Measurements from ENCODE around the gene UQCRFS1. TPM values are rescaled to one million over a fixed set of nuclear protein-coding genes. Genes with fewer than 3 reads are reported as not detected.
"Not testable (repeated sequence)": the region's sequence is repeated elsewhere in the genome, so short reads cannot be mapped to it uniquely, and the experiment has no call there.

Gene UQCRFS1
- polyA plus RNA-seq, 2 donors, result 9.6 to 41.9 TPM

- Histone ChIP-seq H3K27ac (ENCODE audit: low read depth in 2 of 2, low read length in 1 of 2) (no peak overlapping the region), H3K4me3 (ENCODE audit: low read depth in 1 of 2, low read length in 2 of 2) (no peak overlapping the region), H3K9me3 (ENCODE audit: control insufficient read depth in 2 of 2, insufficient read depth in 1 of 2, low read depth in 1 of 2, low read length in 1 of 2) (no peaks in the 10 kb centered on the region), H3K36me3 (ENCODE audit: control insufficient read depth in 2 of 2, insufficient read depth in 2 of 2, low read length in 1 of 2) (no peaks in the 10 kb centered on the region), H3K4me1 (ENCODE audit: control insufficient read depth in 2 of 2, insufficient read depth in 2 of 2, low read length in 1 of 2) (peaks cover 0 to 2% of the 10 kb centered on the region in 2 donors), H3K27me3 (ENCODE audit: control insufficient read depth in 1 of 2, insufficient read depth in 2 of 2, low read length in 2 of 2) (no peaks in the 10 kb centered on the region)
- 52 to 58% methylated on average over 9 of the region's 9 CpGs for WGBS, 2 donors
Observed at GRCh38 chr19:29248332-29248844, 35.4 kb upstream of the UQCRFS1 start.

- 12 to 19% methylated on average over 9 of the region's 9 CpGs for WGBS, 2 donors
- Histone ChIP-seq H3K27me3 (ENCODE audit: control insufficient read depth in 1 of 2, insufficient read depth in 2 of 2, low read length in 2 of 2) (no peaks in the 10 kb centered on the region), H3K4me3 (ENCODE audit: low read depth in 1 of 2, low read length in 2 of 2) (no peak overlapping the region), H3K9me3 (ENCODE audit: control insufficient read depth in 2 of 2, insufficient read depth in 1 of 2, low read depth in 1 of 2, low read length in 1 of 2) (no peaks in the 10 kb centered on the region), H3K4me1 (ENCODE audit: control insufficient read depth in 2 of 2, insufficient read depth in 2 of 2, low read length in 1 of 2) (peaks cover 0 to 2% of the 10 kb centered on the region in 2 donors), H3K27ac (ENCODE audit: low read depth in 2 of 2, low read length in 1 of 2) (no peak overlapping the region), H3K36me3 (ENCODE audit: control insufficient read depth in 2 of 2, insufficient read depth in 2 of 2, low read length in 1 of 2) (no peaks in the 10 kb centered on the region)
Observed at GRCh38 chr19:29247872-29248271, 34.9 kb upstream of the UQCRFS1 start.

- H3K4me1 ChIP-seq (ENCODE audit: control insufficient read depth in 2 of 2, insufficient read depth in 2 of 2, low read length in 1 of 2), result peaks cover 0 to 2% of the 10 kb centered on the region in 2 donors
- H3K27me3 ChIP-seq (ENCODE audit: control insufficient read depth in 1 of 2, insufficient read depth in 2 of 2, low read length in 2 of 2), result no peaks in the 10 kb centered on the region
- no peaks in the 10 kb centered on the region for H3K36me3 ChIP-seq (ENCODE audit: control insufficient read depth in 2 of 2, insufficient read depth in 2 of 2, low read length in 1 of 2)
- 66 to 68% methylated on average over 9 of the region's 9 CpGs for WGBS, 2 donors
- H3K27ac ChIP-seq (ENCODE audit: low read depth in 2 of 2, low read length in 1 of 2), result no peak overlapping the region
- no peaks in the 10 kb centered on the region for H3K9me3 ChIP-seq (ENCODE audit: control insufficient read depth in 2 of 2, insufficient read depth in 1 of 2, low read depth in 1 of 2, low read length in 1 of 2)
- H3K4me3 ChIP-seq (ENCODE audit: low read depth in 1 of 2, low read length in 2 of 2), result no peak overlapping the region
Observed at GRCh38 chr19:29247471-29247870, 34.5 kb upstream of the UQCRFS1 start.

- WGBS, 2 donors, result 80 to 82% methylated on average over 3 of the region's 3 CpGs
- peaks cover 0 to 2% of the 10 kb centered on the region in 2 donors for H3K4me1 ChIP-seq (ENCODE audit: control insufficient read depth in 2 of 2, insufficient read depth in 2 of 2, low read length in 1 of 2)
- H3K27me3 ChIP-seq (ENCODE audit: control insufficient read depth in 1 of 2, insufficient read depth in 2 of 2, low read length in 2 of 2), result no peaks in the 10 kb centered on the region
- H3K36me3 ChIP-seq (ENCODE audit: control insufficient read depth in 2 of 2, insufficient read depth in 2 of 2, low read length in 1 of 2), result no peaks in the 10 kb centered on the region
- H3K4me3 ChIP-seq (ENCODE audit: low read depth in 1 of 2, low read length in 2 of 2), result no peak overlapping the region
- no peaks in the 10 kb centered on the region for H3K9me3 ChIP-seq (ENCODE audit: control insufficient read depth in 2 of 2, insufficient read depth in 1 of 2, low read depth in 1 of 2, low read length in 1 of 2)
- no peak overlapping the region for H3K27ac ChIP-seq (ENCODE audit: low read depth in 2 of 2, low read length in 1 of 2)
Observed at GRCh38 chr19:29247051-29247450, 34.1 kb upstream of the UQCRFS1 start.

GRCh38 chr19:29245215-29245614 lies 32.3 kb upstream of the UQCRFS1 start:
- Histone ChIP-seq H3K27ac (ENCODE audit: low read depth in 2 of 2, low read length in 1 of 2) (no peak overlapping the region), H3K27me3 (ENCODE audit: control insufficient read depth in 1 of 2, insufficient read depth in 2 of 2, low read length in 2 of 2) (no peaks in the 10 kb centered on the region), H3K4me3 (ENCODE audit: low read depth in 1 of 2, low read length in 2 of 2) (no peak overlapping the region), H3K36me3 (ENCODE audit: control insufficient read depth in 2 of 2, insufficient read depth in 2 of 2, low read length in 1 of 2) (no peaks in the 10 kb centered on the region), H3K9me3 (ENCODE audit: control insufficient read depth in 2 of 2, insufficient read depth in 1 of 2, low read depth in 1 of 2, low read length in 1 of 2) (no peaks in the 10 kb centered on the region), H3K4me1 (ENCODE audit: control insufficient read depth in 2 of 2, insufficient read depth in 2 of 2, low read length in 1 of 2) (peaks cover 0 to 2% of the 10 kb centered on the region in 2 donors)
- WGBS, 2 donors, result 42 to 57% methylated on average over 6 of the region's 6 CpGs

GRCh38 chr19:29241324-29241723 lies 28.4 kb upstream of the UQCRFS1 start:
- no peak overlapping the region for H3K27ac ChIP-seq (ENCODE audit: low read depth in 2 of 2, low read length in 1 of 2)
- H3K27me3 ChIP-seq (ENCODE audit: control insufficient read depth in 1 of 2, insufficient read depth in 2 of 2, low read length in 2 of 2), result no peaks in the 10 kb centered on the region

GRCh38 chr19:29239213-29239776 lies 26.3 kb upstream of the UQCRFS1 start:
- Histone ChIP-seq H3K27me3 (ENCODE audit: control insufficient read depth in 1 of 2, insufficient read depth in 2 of 2, low read length in 2 of 2) (no peaks in the 10 kb centered on the region), H3K36me3 (ENCODE audit: control insufficient read depth in 2 of 2, insufficient read depth in 2 of 2, low read length in 1 of 2) (no peaks in the 10 kb centered on the region), H3K9me3 (ENCODE audit: control insufficient read depth in 2 of 2, insufficient read depth in 1 of 2, low read depth in 1 of 2, low read length in 1 of 2) (peaks cover 0 to 5% of the 10 kb centered on the region in 2 donors), H3K4me3 (ENCODE audit: low read depth in 1 of 2, low read length in 2 of 2) (no peak overlapping the region), H3K27ac (ENCODE audit: low read depth in 2 of 2, low read length in 1 of 2) (no peak overlapping the region), H3K4me1 (ENCODE audit: control insufficient read depth in 2 of 2, insufficient read depth in 2 of 2, low read length in 1 of 2) (no peaks in the 10 kb centered on the region)
- WGBS, 2 donors, result 38 to 51% methylated on average over 2 of the region's 2 CpGs

More at GRCh38 chr19:29241324-29241723, 28.4 kb upstream of the UQCRFS1 start:
- Histone ChIP-seq H3K4me3 (ENCODE audit: low read depth in 1 of 2, low read length in 2 of 2) (no peak overlapping the region), H3K36me3 (ENCODE audit: control insufficient read depth in 2 of 2, insufficient read depth in 2 of 2, low read length in 1 of 2) (no peaks in the 10 kb centered on the region), H3K9me3 (ENCODE audit: control insufficient read depth in 2 of 2, insufficient read depth in 1 of 2, low read depth in 1 of 2, low read length in 1 of 2) (no peaks in the 10 kb centered on the region), H3K4me1 (ENCODE audit: control insufficient read depth in 2 of 2, insufficient read depth in 2 of 2, low read length in 1 of 2) (no peaks in the 10 kb centered on the region)

GRCh38 chr19:29233591-29233990 lies 20.6 kb upstream of the UQCRFS1 start:
- no peaks in the 10 kb centered on the region for H3K36me3 ChIP-seq (ENCODE audit: control insufficient read depth in 2 of 2, insufficient read depth in 2 of 2, low read length in 1 of 2)
- H3K4me1 ChIP-seq (ENCODE audit: control insufficient read depth in 2 of 2, insufficient read depth in 2 of 2, low read length in 1 of 2), result no peaks in the 10 kb centered on the region
- H3K4me3 ChIP-seq (ENCODE audit: low read depth in 1 of 2, low read length in 2 of 2), result no peak overlapping the region
- peaks cover 0 to 5% of the 10 kb centered on the region in 2 donors for H3K9me3 ChIP-seq (ENCODE audit: control insufficient read depth in 2 of 2, insufficient read depth in 1 of 2, low read depth in 1 of 2, low read length in 1 of 2)
- H3K27ac ChIP-seq (ENCODE audit: low read depth in 2 of 2, low read length in 1 of 2), result no peak overlapping the region
- WGBS, 2 donors, result 59 to 62% methylated on average over 5 of the region's 5 CpGs
- H3K27me3 ChIP-seq (ENCODE audit: control insufficient read depth in 1 of 2, insufficient read depth in 2 of 2, low read length in 2 of 2), result no peaks in the 10 kb centered on the region

- H3K36me3 ChIP-seq (ENCODE audit: control insufficient read depth in 2 of 2, insufficient read depth in 2 of 2, low read length in 1 of 2), result no peaks in the 10 kb centered on the region
- H3K4me3 ChIP-seq (ENCODE audit: low read depth in 1 of 2, low read length in 2 of 2), result no peak overlapping the region
- no peaks in the 10 kb centered on the region for H3K4me1 ChIP-seq (ENCODE audit: control insufficient read depth in 2 of 2, insufficient read depth in 2 of 2, low read length in 1 of 2)
- WGBS, 2 donors, result 82 to 85% methylated on average over 3 of the region's 3 CpGs
- no peak overlapping the region for H3K27ac ChIP-seq (ENCODE audit: low read depth in 2 of 2, low read length in 1 of 2)
- no peaks in the 10 kb centered on the region for H3K27me3 ChIP-seq (ENCODE audit: control insufficient read depth in 1 of 2, insufficient read depth in 2 of 2, low read length in 2 of 2)
- H3K9me3 ChIP-seq (ENCODE audit: control insufficient read depth in 2 of 2, insufficient read depth in 1 of 2, low read depth in 1 of 2, low read length in 1 of 2), result peaks cover 0 to 5% of the 10 kb centered on the region in 2 donors
Observed at GRCh38 chr19:29232315-29232852, 19.4 kb upstream of the UQCRFS1 start.

GRCh38 chr19:29231306-29231705 lies 18.4 kb upstream of the UQCRFS1 start:
- not testable (repeated sequence) for H3K4me3 ChIP-seq (ENCODE audit: low read depth in 1 of 2, low read length in 2 of 2); H3K36me3 ChIP-seq (ENCODE audit: control insufficient read depth in 2 of 2, insufficient read depth in 2 of 2, low read length in 1 of 2); H3K27me3 ChIP-seq (ENCODE audit: control insufficient read depth in 1 of 2, insufficient read depth in 2 of 2, low read length in 2 of 2); H3K27ac ChIP-seq (ENCODE audit: low read depth in 2 of 2, low read length in 1 of 2); H3K4me1 ChIP-seq (ENCODE audit: control insufficient read depth in 2 of 2, insufficient read depth in 2 of 2, low read length in 1 of 2); H3K9me3 ChIP-seq (ENCODE audit: control insufficient read depth in 2 of 2, insufficient read depth in 1 of 2, low read depth in 1 of 2, low read length in 1 of 2)
- WGBS, 2 donors, result 87 to 92% methylated on average over 4 to 5 of the region's 6 CpGs

Measured in esophagus (tissue), 2 donors.